H1 (cell line): ENCODE data around the gene ADGRG7. TPM values are rescaled to one million over a fixed set of nuclear protein-coding genes. Genes with fewer than 3 reads are reported as not detected.

Source experiments
- CTCF ChIA-PET: fragments of 300-600 bp; sonication (Branson Sonifier 250); formaldehyde crosslinking; loops from one replicate; lab custom pipeline; 2021; ENCODE audit not compliant: partially characterized antibody; lab: Charles Lee
- POLR2A ChIA-PET: fragments of 300-600 bp; sonication (Branson Sonifier 250); formaldehyde crosslinking; loops from one replicate; lab custom pipeline; 2021; ENCODE audit warnings: inconsistent platforms; ENCODE audit not compliant: partially characterized antibody; lab: Charles Lee
- DNase-seq, 2 experiments: peaks; one replicate each; pipeline versions ENCODE4 v3.0.0 to v3.0.0-alpha.2; 2010 to 2022; ENCODE audit warnings: low spot score in 2 of 2, low read depth in 1 of 2, mixed read lengths in 1 of 2
- FAIRE-seq: peaks from 2 replicates; lab custom pipeline; 2011; peaks lifted over from hg19 to GRCh38; lab: Jason Lieb, UNC
- H2AFZ ChIP-seq: 2 replicates; pipeline ENCODE4 v1.8.1; 2012; ENCODE audit warnings: low read length, inconsistent platforms
- H2AK5ac ChIP-seq: 2 replicates; pipeline ENCODE4 v1.6.1; 2013; ENCODE audit warnings: low read depth, low read length
- H2BK120ac ChIP-seq: replicated peaks from 2 replicates; pipeline ENCODE3; 2013; ENCODE audit warnings: low read depth, low read length, inconsistent platforms
- H2BK12ac ChIP-seq: 2 replicates; pipeline ENCODE4 v1.6.1; 2013; ENCODE audit warnings: low read depth, low read length
- H2BK15ac ChIP-seq: 2 replicates; pipeline ENCODE4 v1.6.1; 2013; ENCODE audit warnings: low read length
- H2BK20ac ChIP-seq: 2 replicates; pipeline ENCODE4 v1.6.1; 2013; ENCODE audit warnings: low read length
- H2BK5ac ChIP-seq: 2 replicates; pipeline ENCODE4 v1.6.1; 2013; ENCODE audit warnings: low read depth, low read length
- H3K14ac ChIP-seq: 2 replicates; pipeline ENCODE4 v1.6.1; 2013; ENCODE audit warnings: inconsistent platforms; ENCODE audit not compliant: insufficient read length
- H3K18ac ChIP-seq: 2 replicates; pipeline ENCODE4 v1.6.1; 2013; ENCODE audit warnings: low read length; ENCODE audit errors: extremely low read depth
- H3K23ac ChIP-seq: 2 replicates; pipeline ENCODE4 v1.6.1; 2013; ENCODE audit warnings: inconsistent platforms; ENCODE audit not compliant: insufficient read length
- H3K23me2 ChIP-seq: 2 replicates; pipeline ENCODE4 v1.6.1; 2013; ENCODE audit warnings: low read depth, low read length
- H3K27ac ChIP-seq: 2 replicates; pipeline ENCODE4 v1.6.1; 2011; ENCODE audit warnings: low read depth, low read length, inconsistent platforms
- H3K27me3 ChIP-seq, 4 experiments: replicated peaks in 1 of 4; 1 replicate in 1 of 4; 2 replicates in 3 of 4; pipeline versions ENCODE4 v1.6.1 to v1.8.1; 2011 to 2013; ENCODE audit warnings: low read length in 3 of 4, mild to moderate bottlenecking in 3 of 4, inconsistent platforms in 2 of 4, mixed read lengths in 2 of 4, moderate library complexity in 1 of 4; ENCODE audit not compliant: control insufficient read depth in 3 of 4, insufficient read depth in 3 of 4; ENCODE audit errors: extremely low read depth in 1 of 4
- H3K36me3 ChIP-seq, 4 experiments: 2 replicates each; pipeline versions ENCODE4 v1.6.1 to v1.8.1; 2011 to 2013; ENCODE audit warnings: mild to moderate bottlenecking in 4 of 4, low read length in 3 of 4, moderate library complexity in 2 of 4, control low read depth in 1 of 4, inconsistent platforms in 1 of 4; ENCODE audit not compliant: insufficient read depth in 4 of 4, control insufficient read depth in 2 of 4
- H3K4ac ChIP-seq: replicated peaks from 2 replicates; pipeline ENCODE3; 2013; ENCODE audit warnings: low read length, low read depth, mixed read lengths, inconsistent platforms; ENCODE audit not compliant: insufficient read length
- H3K4me1 ChIP-seq, 4 experiments: replicated peaks in 1 of 4; 1 replicate in 1 of 4; 2 replicates in 3 of 4; pipeline versions ENCODE4 v1.6.1 to v1.8.1; 2011 to 2013; ENCODE audit warnings: low read length in 3 of 4, inconsistent platforms in 2 of 4, mixed read lengths in 1 of 4; ENCODE audit not compliant: insufficient read depth in 4 of 4, control insufficient read depth in 3 of 4
- H3K4me2 ChIP-seq, 2 experiments: 2 replicates each; pipeline versions ENCODE4 v1.6.1 to v1.8.1; 2011 to 2013; ENCODE audit warnings: low read depth in 2 of 2, low read length in 2 of 2, control low read depth in 1 of 2, inconsistent platforms in 1 of 2, mild to moderate bottlenecking in 1 of 2; ENCODE audit not compliant: insufficient read depth in 1 of 2
- H3K4me3 ChIP-seq, 4 experiments: fragments of 200-600, 300-600 bp in 1 of 4; sonication (generic), shearing (Covaris generic), sonication (Bioruptor Twin) in 1 of 4; 2 replicates each; pipeline versions ENCODE4 v1.5.1 to v1.8.1; 2011 to 2016; ENCODE audit warnings: low read length in 4 of 4, low read depth in 3 of 4, control low read depth in 2 of 4, inconsistent platforms in 2 of 4, mild to moderate bottlenecking in 2 of 4, mixed read lengths in 1 of 4, moderate library complexity in 1 of 4; ENCODE audit not compliant: insufficient read depth in 2 of 4; ENCODE audit errors: extremely low read depth in 1 of 4
- H3K56ac ChIP-seq: replicated peaks from 2 replicates; pipeline ENCODE3; 2013; ENCODE audit warnings: low read depth, mild to moderate bottlenecking, mixed read lengths, low read length, inconsistent platforms; ENCODE audit not compliant: insufficient read length
- H3K79me1 ChIP-seq: 2 replicates; pipeline ENCODE4 v1.6.1; 2013; ENCODE audit warnings: low read depth, low read length, control low read depth
- H3K79me2 ChIP-seq, 2 experiments: 2 replicates each; pipeline versions ENCODE4 v1.6.1 to v1.8.1; 2012 to 2013; ENCODE audit warnings: low read length in 2 of 2, mild to moderate bottlenecking in 2 of 2, inconsistent platforms in 1 of 2; ENCODE audit not compliant: insufficient read depth in 2 of 2, control insufficient read depth in 1 of 2
- H3K9ac ChIP-seq, 4 experiments: replicated peaks in 1 of 4; 1 replicate in 1 of 4; 2 replicates in 3 of 4; pipeline versions ENCODE4 v1.6.1 to v1.8.1; 2011 to 2013; ENCODE audit warnings: low read depth in 3 of 4, low read length in 3 of 4, control low read depth in 2 of 4, mild to moderate bottlenecking in 2 of 4, moderate library complexity in 2 of 4, inconsistent platforms in 1 of 4; ENCODE audit errors: extremely low read depth in 1 of 4
- H3K9me3 ChIP-seq, 2 experiments: 2 replicates each; pipeline versions ENCODE4 v1.6.1 to v1.8.1; 2012 to 2013; ENCODE audit warnings: mild to moderate bottlenecking in 2 of 2, moderate library complexity in 2 of 2, control low read depth in 1 of 2, inconsistent platforms in 1 of 2, low read depth in 1 of 2, low read length in 1 of 2, mixed read lengths in 1 of 2; ENCODE audit not compliant: insufficient read depth in 2 of 2
- H4K20me1 ChIP-seq, 2 experiments: replicated peaks in 1 of 2; 2 replicates each; pipeline versions ENCODE3 to v1.8.1; 2011 to 2013; ENCODE audit warnings: inconsistent platforms in 2 of 2, low read length in 2 of 2, mild to moderate bottlenecking in 1 of 2; ENCODE audit not compliant: insufficient read depth in 2 of 2, control insufficient read depth in 1 of 2
- H4K5ac ChIP-seq: 2 replicates; pipeline ENCODE4 v1.6.1; 2013; ENCODE audit warnings: low read length, low read depth, mixed read lengths, inconsistent platforms; ENCODE audit not compliant: insufficient read length
- H4K8ac ChIP-seq: 2 replicates; pipeline ENCODE4 v1.8.0; 2013; ENCODE audit warnings: mild to moderate bottlenecking, moderate library complexity, low read length, inconsistent platforms; ENCODE audit not compliant: insufficient read depth; ENCODE audit errors: extremely low read depth
- H4K91ac ChIP-seq: replicated peaks from 2 replicates; pipeline ENCODE3; 2013; ENCODE audit warnings: low read length, mixed read lengths, inconsistent platforms; ENCODE audit not compliant: insufficient read length
- CREB1 ChIP-seq: IDR thresholded peaks from 2 replicates; pipeline ENCODE4 v1.6.1; 2012; ENCODE audit warnings: inconsistent platforms
- SAP30 ChIP-seq: fragments of 300-600 bp; sonication (generic); IDR thresholded peaks from 2 replicates; pipeline ENCODE4 v1.7.1; 2012; ENCODE audit warnings: low read length, moderate library complexity, mild to moderate bottlenecking, inconsistent platforms; ENCODE audit not compliant: insufficient read depth, insufficient replicate concordance
- WGBS, 2 experiments: shearing (Covaris generic) in 1 of 2; methylation state at CpG; one replicate each; pipeline versions ENCODE4 v1.1.6 to v1.1.7; 2013 to 2015; ENCODE audit warnings: low lambda C conversion rate in 2 of 2, mixed read lengths in 2 of 2, inconsistent platforms in 1 of 2, low coverage in 1 of 2, missing lambda C conversion rate in 1 of 2; ENCODE audit not compliant: insufficient replicate concordance in 2 of 2, insufficient coverage in 1 of 2, insufficient read length in 1 of 2; ENCODE audit errors: extremely low coverage in 1 of 2, missing lambda C conversion rate in 1 of 2; 5-methylcytosine and 5-hydroxymethylcytosine counted together
- polyA plus RNA-seq, 7 experiments: library from polyadenylated mRNA; depleted of rRNA in 3 of 7; stranded (reverse) in 5 of 7; unstranded in 2 of 7; fragments of >200 nt in 5 of 7; fragments of 200-250 nt in 2 of 7; gene quantifications; 1 replicate in 5 of 7; 2 replicates in 1 of 7; 4 replicates in 1 of 7; pipeline versions ENCODE4 v1.2.1 to v1.2.3, GENCODE V29; 2011 to 2013; ENCODE audit warnings: missing spikeins in 2 of 7, mixed read lengths in 2 of 7
- total RNA-seq: library from RNA; stranded (reverse); fragmentation: NEBNext Ultra II Directional; extraction: Animal tissue kit (Norgen Biotek cat#: 25700); gene quantifications from 2 replicates; pipeline ENCODE4 v1.2.1, GENCODE V29; 2021
- TF ChIP-seq, protein P1 (sequence below), 3 experiments: IDR thresholded peaks; 1 replicate in 2 of 3; 2 replicates in 1 of 3; pipeline versions ENCODE4 v1.5.1 to v1.6.1; 2011; ENCODE audit warnings: low read length in 3 of 3, mild to moderate bottlenecking in 3 of 3, inconsistent platforms in 2 of 3, low read depth in 1 of 3, moderate library complexity in 1 of 3; ENCODE audit not compliant: insufficient read depth in 1 of 3; ENCODE audit errors: control extremely low read depth in 1 of 3

Gene ADGRG7
- total and polyA plus RNA-seq, 2 of the 8 experiments (the other 6 are each of a cell fraction or from before 2014, with no cell fraction given): not detected

DNA sequence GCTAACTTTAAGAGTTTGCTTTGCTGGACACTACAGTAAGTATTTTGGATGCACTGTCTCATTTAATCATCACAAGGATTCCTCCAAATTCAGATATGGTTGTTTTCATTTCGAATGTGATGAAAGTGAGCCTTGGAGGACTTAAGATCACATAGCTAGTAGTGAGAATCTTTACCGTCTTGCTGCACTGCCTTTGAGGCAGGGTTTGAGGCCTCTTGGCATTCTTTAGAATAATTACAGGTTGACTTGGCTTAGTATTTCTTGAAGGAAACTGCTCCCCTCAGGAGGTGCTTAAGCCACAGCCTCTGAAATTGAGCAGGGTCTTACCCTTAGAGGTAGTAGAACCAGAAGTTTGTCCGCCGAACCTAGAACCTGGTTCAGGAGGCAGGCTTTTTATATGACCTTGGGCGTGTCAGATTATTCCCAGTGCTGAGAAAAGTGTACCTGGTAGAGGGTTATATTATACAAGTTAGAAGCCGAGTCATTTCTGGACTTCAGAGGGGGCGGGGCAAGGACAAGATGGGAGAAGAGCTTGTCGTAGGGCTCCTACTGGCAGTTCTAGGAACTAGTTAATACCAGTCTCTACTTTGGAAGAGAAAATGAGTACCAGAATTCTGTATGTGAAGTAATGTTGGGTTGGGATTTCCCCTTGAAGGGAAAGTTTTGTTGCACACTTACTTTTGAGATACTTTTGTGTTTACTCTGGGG is 101.0 kb downstream of the ADGRG7 start:
- no peaks in the 10 kb centered on the region; the same call in 1 of the 2 replicates for H3K79me1 ChIP-seq
- H2AFZ ChIP-seq: no peak overlapping the region
- peaks cover 25 to 53% of the 10 kb centered on the region in 2 experiments for H3K79me2 ChIP-seq
- peak overlapping the region; percentile 13 to 72 (median 70); a peak in 6 of 7 replicates for H3K9ac ChIP-seq
- H4K91ac ChIP-seq: no peak overlapping the region
- H2BK12ac ChIP-seq: no peak overlapping the region
- peak overlapping the region; percentile 78 to 86 (median 81) for H3K4me3 ChIP-seq
- peak overlapping the region; percentile 81 for H3K56ac ChIP-seq
- H3K27ac ChIP-seq: peak overlapping the region; percentile 68
- CTCF ChIA-PET: interaction anchor here (0.7 to 1.7 kb wide), 17 partner anchors 9 to 255 kb away, joined by 3 to 8 read pairs (median 4); no protein-coding TSS in a partner anchor
- no peaks in the 10 kb centered on the region for H3K9me3 ChIP-seq
- FAIRE-seq (no peak), DNase-seq (peak in 1 of 2 experiments; percentile 55)
- no peak overlapping the region for H3K23ac ChIP-seq
- peaks cover 1 to 2% of the 10 kb centered on the region in 2 experiments for H4K20me1 ChIP-seq
- H3K4me2 ChIP-seq: peak overlapping the region; percentile 75 to 81
- peaks cover 1 to 25% (median 11%) of the 10 kb centered on the region in 4 experiments; a peak in 6 of 7 replicates for H3K27me3 ChIP-seq
- H3K4me1 ChIP-seq: peaks cover 0 to 8% (median 2%) of the 10 kb centered on the region in 4 experiments; a peak in 3 of 7 replicates
- H3K23me2 ChIP-seq: peaks cover 2% of the 10 kb centered on the region; the same call in 1 of the 2 replicates
- no peak overlapping the region for H3K14ac ChIP-seq
- TF ChIP-seq, protein P1, sequence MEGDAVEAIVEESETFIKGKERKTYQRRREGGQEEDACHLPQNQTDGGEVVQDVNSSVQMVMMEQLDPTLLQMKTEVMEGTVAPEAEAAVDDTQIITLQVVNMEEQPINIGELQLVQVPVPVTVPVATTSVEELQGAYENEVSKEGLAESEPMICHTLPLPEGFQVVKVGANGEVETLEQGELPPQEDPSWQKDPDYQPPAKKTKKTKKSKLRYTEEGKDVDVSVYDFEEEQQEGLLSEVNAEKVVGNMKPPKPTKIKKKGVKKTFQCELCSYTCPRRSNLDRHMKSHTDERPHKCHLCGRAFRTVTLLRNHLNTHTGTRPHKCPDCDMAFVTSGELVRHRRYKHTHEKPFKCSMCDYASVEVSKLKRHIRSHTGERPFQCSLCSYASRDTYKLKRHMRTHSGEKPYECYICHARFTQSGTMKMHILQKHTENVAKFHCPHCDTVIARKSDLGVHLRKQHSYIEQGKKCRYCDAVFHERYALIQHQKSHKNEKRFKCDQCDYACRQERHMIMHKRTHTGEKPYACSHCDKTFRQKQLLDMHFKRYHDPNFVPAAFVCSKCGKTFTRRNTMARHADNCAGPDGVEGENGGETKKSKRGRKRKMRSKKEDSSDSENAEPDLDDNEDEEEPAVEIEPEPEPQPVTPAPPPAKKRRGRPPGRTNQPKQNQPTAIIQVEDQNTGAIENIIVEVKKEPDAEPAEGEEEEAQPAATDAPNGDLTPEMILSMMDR (IDR thresholded peaks at IDR 0.05; ENCODE audit: control extremely low read depth in 1 of 3, insufficient read depth in 1 of 3, low read depth in 1 of 3, low read length in 3 of 3): peak in 2 of 3 experiments; percentile 0 to 20; a peak in 1 of 4 replicates
- TF ChIP-seq SAP30: no peak
- TF ChIP-seq CREB1: no peak
- H4K5ac ChIP-seq: peak overlapping the region; percentile 50
- POLR2A ChIA-PET: interaction anchor here (0.9 to 5.3 kb wide), 16 partner anchors 9 to 309 kb away, joined by 3 to 14 read pairs (median 4); partner anchors contain the start of genes LNP1 and TOMM70
- H2BK15ac ChIP-seq: no peak overlapping the region
- H3K36me3 ChIP-seq: peaks cover 6 to 14% (median 9%) of the 10 kb centered on the region in 4 experiments; a peak in 7 of 8 replicates
- H4K8ac ChIP-seq: no peak overlapping the region
- H2BK120ac ChIP-seq: no peak overlapping the region
- no peak overlapping the region; the same call in 1 of the 2 replicates for H3K18ac ChIP-seq
- H2AK5ac ChIP-seq: no peak overlapping the region
- H2BK20ac ChIP-seq: no peak overlapping the region
- WGBS, 2 experiments: 20% methylated on average over 8 of the region's 8 CpGs; no CpG with 5 or more reads in 1 of the 2 experiments
- peak overlapping the region; percentile 79; the same call in 1 of the 2 replicates for H2BK5ac ChIP-seq
- no peak overlapping the region for H3K4ac ChIP-seq
